ACC112 (cell line): ENCODE data around the gene PRKAB1.
"Not testable (repeated sequence)": the region's sequence is repeated elsewhere in the genome, so short reads cannot be mapped to it uniquely, and the experiment has no call there.

ENCODE experiments used
- H2AFZ ChIP-seq: fragments of 200-600 bp; sonication (generic); one replicate; pipeline ENCODE4 v1.6.0; 2017; ENCODE audit warnings: antibody characterized with exemption, low read length; ENCODE audit not compliant: unreplicated experiment
- H3K27ac ChIP-seq: fragments of 200-600 bp; sonication (generic); 2 replicates; pipeline ENCODE4 v1.5.1; 2014; ENCODE audit warnings: low read depth, mild to moderate bottlenecking, antibody characterized with exemption, low read length, moderate library complexity
- H3K27me3 ChIP-seq: fragments of 200-600 bp; sonication (generic); 2 replicates; pipeline ENCODE4 v1.6.1; 2014; ENCODE audit warnings: mild to moderate bottlenecking, antibody characterized with exemption, low read length, moderate library complexity, mixed read lengths; ENCODE audit not compliant: insufficient read depth
- H3K36me3 ChIP-seq: fragments of 200-600 bp; sonication (generic); 2 replicates; pipeline ENCODE4 v1.6.1; 2016; ENCODE audit warnings: mild to moderate bottlenecking, antibody characterized with exemption, low read length, moderate library complexity, mixed read lengths; ENCODE audit not compliant: insufficient read depth
- H3K4me1 ChIP-seq: fragments of 200-600 bp; sonication (generic); one replicate; pipeline ENCODE4 v1.6.1; 2016; ENCODE audit warnings: low read length, mixed read lengths; ENCODE audit not compliant: insufficient read depth, unreplicated experiment, control insufficient read depth
- H3K4me3 ChIP-seq: fragments of 200-600 bp; sonication (generic); 2 replicates; pipeline ENCODE4 v1.5.1; 2014; ENCODE audit warnings: mild to moderate bottlenecking, low read depth, low read length
- H3K79me2 ChIP-seq: fragments of 200-600 bp; sonication (generic); one replicate; pipeline ENCODE4 v1.6.0; 2016; ENCODE audit warnings: low read length; ENCODE audit not compliant: control insufficient read depth, unreplicated experiment, insufficient read depth

Gene PRKAB1

GRCh38 chr12:119667577-119668323 lies at the start of gene PRKAB1:
PRKAB1 (plus strand) TSS chr12:119668133; CDS start chr12:119668245, 112 bp downstream.
- Histone ChIP-seq H3K79me2 (peaks cover 31% of the 10 kb centered on the region), H3K27me3 (no peaks in the 10 kb centered on the region), H2AFZ (peak within 1 kb of the TSS; percentile 95), H3K4me3 (peak within 1 kb of the TSS; percentile 91), H3K4me1 (peaks cover 17% of the 10 kb centered on the region), H3K36me3 (0 out of 2 replicates have a peak, but pooled peaks cover 4% of the 10 kb centered on the region), H3K27ac (peak within 1 kb of the TSS; percentile 35; the same call in 1 of the 2 replicates)

- not testable (repeated sequence) for H3K27ac ChIP-seq, H2AFZ ChIP-seq, H3K27me3 ChIP-seq, H3K36me3 ChIP-seq, H3K4me3 ChIP-seq, H3K79me2 ChIP-seq
- H3K4me1 ChIP-seq = peaks cover 48% of the 10 kb centered on the region
Observed at GRCh38 chr12:119618328-119618896, 49.5 kb upstream of the PRKAB1 start.

DNA sequence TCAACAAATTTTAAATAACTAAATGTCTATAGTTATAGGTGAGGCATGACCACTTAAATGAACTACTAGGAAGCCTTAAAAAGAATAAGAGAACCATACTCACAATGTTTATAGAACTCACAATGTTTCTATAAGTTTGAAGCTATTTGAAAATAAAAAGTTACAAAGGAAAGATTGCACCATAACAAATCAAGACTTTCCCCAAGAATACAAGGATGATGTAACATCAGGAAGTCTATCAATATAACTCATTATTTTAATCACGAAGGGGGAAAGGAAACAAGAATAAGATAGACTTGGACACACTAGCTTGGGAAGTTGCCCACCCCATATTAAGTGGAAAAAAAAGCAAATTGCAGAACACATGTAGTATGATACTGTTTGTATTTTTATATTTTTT lies 47.4 kb upstream of the PRKAB1 start:
- H3K27me3 ChIP-seq = no peaks in the 10 kb centered on the region
- no peak overlapping the region for H3K4me3 ChIP-seq
- no peak overlapping the region for H2AFZ ChIP-seq
- no peaks in the 10 kb centered on the region for H3K79me2 ChIP-seq
- peaks cover 31% of the 10 kb centered on the region for H3K4me1 ChIP-seq
- H3K27ac ChIP-seq = no peak overlapping the region
- peaks cover 5% of the 10 kb centered on the region; the same call in 1 of the 2 replicates for H3K36me3 ChIP-seq

DNA sequence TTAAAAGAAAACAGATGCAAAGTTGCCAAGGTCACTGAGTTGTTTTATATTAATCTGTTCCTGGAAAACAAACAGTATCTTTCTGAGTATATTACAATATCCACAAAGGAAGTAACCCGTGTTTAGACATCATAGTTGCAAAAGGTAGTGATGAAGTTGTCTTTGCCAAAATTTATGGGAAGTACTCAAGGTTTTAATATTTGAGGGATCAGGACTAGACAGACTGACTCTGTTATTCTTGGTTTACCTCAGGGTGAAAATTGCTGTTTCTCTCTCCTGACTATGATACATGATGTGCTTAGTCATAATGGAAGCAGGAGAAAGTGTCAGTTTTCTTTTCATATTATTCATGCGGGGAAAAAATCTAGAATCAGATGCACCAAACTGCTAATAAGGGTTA lies 46.1 kb upstream of the PRKAB1 start:
- H3K36me3 ChIP-seq = no peaks in the 10 kb centered on the region
- H3K27ac ChIP-seq = peak overlapping the region; percentile 54
- H3K79me2 ChIP-seq = no peaks in the 10 kb centered on the region
- H2AFZ ChIP-seq = peak overlapping the region; percentile 36
- H3K4me3 ChIP-seq = no peak overlapping the region
- H3K27me3 ChIP-seq = no peaks in the 10 kb centered on the region
- peaks cover 27% of the 10 kb centered on the region for H3K4me1 ChIP-seq

DNA sequence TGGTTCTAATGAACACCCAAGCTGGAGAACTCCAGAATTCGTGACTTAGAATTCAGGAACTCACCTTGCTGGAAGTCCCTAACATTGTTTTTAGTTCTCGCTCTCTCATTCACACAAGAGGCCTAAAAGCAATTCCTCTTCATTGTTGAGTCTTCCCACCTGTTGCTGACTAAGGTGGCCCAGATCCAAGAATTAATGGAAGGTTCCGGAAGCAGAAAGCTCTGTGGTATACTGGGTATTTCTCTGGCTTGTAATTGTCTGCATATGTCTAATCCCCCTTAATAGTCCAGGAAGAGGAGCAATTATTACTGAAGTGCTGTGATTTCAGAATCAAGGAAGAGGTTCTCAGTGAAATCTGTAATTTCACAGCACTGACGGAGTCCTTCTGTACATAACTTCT lies 43.0 kb upstream of the PRKAB1 start:
- Histone ChIP-seq H3K27ac (no peak overlapping the region), H3K27me3 (no peaks in the 10 kb centered on the region), H3K36me3 (peaks cover 5% of the 10 kb centered on the region; the same call in 1 of the 2 replicates), H3K4me1 (peaks cover 25% of the 10 kb centered on the region), H2AFZ (no peak overlapping the region), H3K4me3 (no peak overlapping the region), H3K79me2 (no peaks in the 10 kb centered on the region)

GRCh38 chr12:119627019-119627643 lies 40.8 kb upstream of the PRKAB1 start:
- H3K4me1 ChIP-seq = peaks cover 5% of the 10 kb centered on the region
- no peak overlapping the region for H2AFZ ChIP-seq
- H3K36me3 ChIP-seq = peaks cover 5% of the 10 kb centered on the region; the same call in 1 of the 2 replicates
- H3K27ac ChIP-seq = no peak overlapping the region
- H3K27me3 ChIP-seq = no peaks in the 10 kb centered on the region
- H3K4me3 ChIP-seq = no peak overlapping the region
- H3K79me2 ChIP-seq = no peaks in the 10 kb centered on the region

GRCh38 chr12:119627686-119628085 lies 40.2 kb upstream of the PRKAB1 start:
- no peak overlapping the region for H3K27ac ChIP-seq
- no peaks in the 10 kb centered on the region for H3K27me3 ChIP-seq
- peaks cover 5% of the 10 kb centered on the region; the same call in 1 of the 2 replicates for H3K36me3 ChIP-seq
- H2AFZ ChIP-seq = no peak overlapping the region
- no peaks in the 10 kb centered on the region for H3K79me2 ChIP-seq
- H3K4me1 ChIP-seq = peaks cover 7% of the 10 kb centered on the region
- H3K4me3 ChIP-seq = no peak overlapping the region

DNA sequence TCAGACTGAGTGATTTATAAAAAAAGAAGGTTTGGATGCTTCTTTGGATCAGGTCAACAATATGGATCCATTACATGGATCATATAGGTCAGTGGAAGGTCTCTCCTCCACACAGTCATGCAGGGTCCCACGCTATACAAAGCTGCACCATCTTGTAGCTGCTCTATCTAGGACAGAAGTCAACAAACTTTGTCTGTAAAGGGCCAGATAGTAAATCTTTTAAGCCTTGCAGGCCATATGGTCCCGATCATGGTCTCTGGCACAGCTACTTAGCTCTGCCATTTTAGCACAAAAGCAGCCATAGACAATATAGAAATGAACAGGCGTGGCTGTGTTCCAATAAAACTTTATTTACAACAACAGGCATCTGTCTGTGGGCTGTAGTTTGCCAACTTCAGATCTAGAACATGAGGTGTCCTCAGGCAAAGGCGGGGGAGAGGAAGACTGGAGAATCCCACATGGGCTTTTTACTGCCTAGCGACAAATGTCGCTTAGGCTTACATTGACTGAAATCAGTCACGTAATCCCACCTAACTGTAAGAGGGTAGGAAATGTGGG lies 37.6 kb upstream of the PRKAB1 start:
- no peak overlapping the region for H3K4me3 ChIP-seq
- no peak overlapping the region for H3K27ac ChIP-seq
- H3K36me3 ChIP-seq = peaks cover 8% of the 10 kb centered on the region; the same call in 1 of the 2 replicates
- H3K4me1 ChIP-seq = peaks cover 7% of the 10 kb centered on the region
- H3K27me3 ChIP-seq = no peaks in the 10 kb centered on the region
- no peak overlapping the region for H2AFZ ChIP-seq
- no peaks in the 10 kb centered on the region for H3K79me2 ChIP-seq

DNA sequence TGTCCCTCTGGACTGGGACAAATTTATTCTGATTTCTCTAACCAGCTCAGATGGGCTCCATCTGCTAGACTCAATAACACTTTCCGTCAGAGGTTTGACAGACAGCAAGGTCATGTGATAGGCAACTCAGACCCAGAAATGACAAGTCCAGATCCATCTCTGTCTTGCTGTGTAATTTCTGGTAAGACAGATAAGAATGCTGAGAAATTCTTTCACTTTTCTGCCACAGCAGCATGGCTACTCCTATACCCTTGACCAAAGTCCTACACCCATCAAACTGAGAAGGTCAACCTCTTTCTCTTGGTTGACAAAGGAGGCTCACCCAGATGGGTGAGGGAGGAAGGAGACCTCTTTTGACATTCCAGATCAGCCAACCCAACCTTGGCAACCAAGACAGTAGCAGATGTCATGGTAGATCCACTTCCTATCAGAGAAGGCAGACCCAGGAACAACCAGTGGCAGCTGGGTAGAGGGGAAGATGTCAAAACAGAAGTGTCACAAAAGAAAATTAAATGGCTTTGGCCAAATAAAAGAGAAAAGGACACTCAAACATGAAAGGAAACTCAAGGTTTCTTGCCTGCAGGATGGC lies 36.9 kb upstream of the PRKAB1 start:
- Histone ChIP-seq H2AFZ (no peak overlapping the region), H3K4me3 (no peak overlapping the region), H3K27ac (no peak overlapping the region), H3K79me2 (no peaks in the 10 kb centered on the region), H3K36me3 (peaks cover 12% of the 10 kb centered on the region; the same call in 1 of the 2 replicates), H3K4me1 (peaks cover 7% of the 10 kb centered on the region), H3K27me3 (no peaks in the 10 kb centered on the region)

DNA sequence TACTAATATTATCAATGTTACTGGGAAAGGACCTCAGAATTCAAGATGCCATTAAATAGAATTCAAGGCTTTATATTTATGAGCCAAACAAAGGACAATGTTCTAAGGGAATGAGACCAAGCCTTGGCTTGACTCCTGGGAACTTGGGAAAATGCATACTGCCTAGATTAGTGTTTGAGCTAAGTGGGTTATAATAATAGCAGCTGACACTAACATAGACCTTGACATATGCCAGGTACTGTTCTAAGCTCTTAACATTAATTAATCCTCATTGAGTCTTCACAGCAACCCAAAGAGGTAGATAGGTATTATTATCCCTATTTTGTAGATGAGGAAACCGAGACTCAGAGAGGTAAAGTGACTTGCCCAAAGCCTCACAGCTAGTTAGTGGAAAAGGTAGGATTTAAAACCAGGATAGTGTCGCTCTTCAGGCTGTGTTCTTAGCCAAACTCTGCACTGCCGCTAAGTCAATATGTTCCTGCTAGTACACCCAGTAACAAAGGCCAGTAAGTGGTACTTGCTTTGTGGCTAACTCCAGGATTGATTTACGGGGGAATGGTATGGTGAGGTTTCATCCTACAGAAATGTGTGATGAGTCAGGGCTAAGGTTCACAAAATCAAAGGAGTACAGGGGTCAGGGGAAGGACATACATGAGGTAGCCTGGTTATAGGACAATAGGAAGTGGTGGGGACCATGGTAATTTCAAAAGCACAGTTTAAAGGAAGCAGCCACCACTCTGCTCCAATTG lies 35.8 kb upstream of the PRKAB1 start:
- H3K4me3 ChIP-seq = no peak overlapping the region
- peaks cover 18% of the 10 kb centered on the region; the same call in 1 of the 2 replicates for H3K36me3 ChIP-seq
- no peak overlapping the region for H3K27ac ChIP-seq
- no peaks in the 10 kb centered on the region for H3K27me3 ChIP-seq
- H3K4me1 ChIP-seq = peaks cover 7% of the 10 kb centered on the region
- H3K79me2 ChIP-seq = no peaks in the 10 kb centered on the region
- H2AFZ ChIP-seq = no peak overlapping the region
